IPS-18a (cell line): ENCODE results near the gene GLIPR1L1.

ENCODE experiments used
- H3K27ac ChIP-seq: one replicate; pipeline ENCODE4 v1.5.1; 2013; ENCODE audit warnings: low read length
- H3K27me3 ChIP-seq: one replicate; pipeline ENCODE4 v1.6.1; 2013; ENCODE audit warnings: mild to moderate bottlenecking, low read length; ENCODE audit not compliant: control insufficient read depth, insufficient read depth
- H3K36me3 ChIP-seq: one replicate; pipeline ENCODE4 v1.6.1; 2013; ENCODE audit warnings: low read depth, low read length; ENCODE audit not compliant: control insufficient read depth
- H3K4me1 ChIP-seq: one replicate; pipeline ENCODE4 v1.6.1; 2013; ENCODE audit warnings: low read depth, low read length; ENCODE audit not compliant: control insufficient read depth
- H3K4me3 ChIP-seq: one replicate; pipeline ENCODE4 v1.5.1; 2013; ENCODE audit warnings: low read length
- H3K9ac ChIP-seq: one replicate; pipeline ENCODE4 v1.6.1; 2013; ENCODE audit warnings: mild to moderate bottlenecking, low read length, moderate library complexity
- H3K9me3 ChIP-seq: one replicate; pipeline ENCODE4 v1.6.1; 2013; ENCODE audit warnings: low read depth, low read length; ENCODE audit not compliant: control insufficient read depth

The GLIPR1L1 gene

GRCh38 chr12:75334384-75335030 is at the start of gene GLIPR1L1:
Gene GLIPR1L1 (plus strand): TSS chr12:75334670. CDS start chr12:75334729, 59 bp downstream.
- Histone ChIP-seq H3K27me3 (no peaks in the 10 kb centered on the region), H3K4me1 (peaks cover 7% of the 10 kb centered on the region), H3K4me3 (peak within 1 kb of the TSS; percentile 63), H3K9me3 (no peaks in the 10 kb centered on the region), H3K36me3 (no peaks in the 10 kb centered on the region), H3K9ac (peak within 1 kb of the TSS; percentile 14), H3K27ac (no peak within 1 kb of the TSS)

- H3K27me3 ChIP-seq: no peaks in the 10 kb centered on the region
- no peak overlapping the region for H3K27ac ChIP-seq
- no peak overlapping the region for H3K4me3 ChIP-seq
- no peaks in the 10 kb centered on the region for H3K9me3 ChIP-seq
- no peaks in the 10 kb centered on the region for H3K36me3 ChIP-seq
- no peaks in the 10 kb centered on the region for H3K4me1 ChIP-seq
- no peak overlapping the region for H3K9ac ChIP-seq
These were observed 45.6 kb upstream of the GLIPR1L1 start for GRCh38 chr12:75288860-75289259.

- no peaks in the 10 kb centered on the region for H3K36me3 ChIP-seq
- no peaks in the 10 kb centered on the region for H3K27me3 ChIP-seq
- no peak overlapping the region for H3K27ac ChIP-seq
- no peak overlapping the region for H3K4me3 ChIP-seq
- H3K9me3 ChIP-seq: no peaks in the 10 kb centered on the region
- H3K4me1 ChIP-seq: peaks cover 7% of the 10 kb centered on the region
- no peak overlapping the region for H3K9ac ChIP-seq
These were observed 44.7 kb upstream of the GLIPR1L1 start for GRCh38 chr12:75289753-75290152.

- Histone ChIP-seq H3K9me3 (no peaks in the 10 kb centered on the region), H3K4me1 (peaks cover 12% of the 10 kb centered on the region), H3K4me3 (no peak overlapping the region), H3K27ac (no peak overlapping the region), H3K27me3 (no peaks in the 10 kb centered on the region), H3K36me3 (no peaks in the 10 kb centered on the region), H3K9ac (no peak overlapping the region)
These were observed 43.5 kb upstream of the GLIPR1L1 start for GRCh38 chr12:75291014-75291413.

DNA sequence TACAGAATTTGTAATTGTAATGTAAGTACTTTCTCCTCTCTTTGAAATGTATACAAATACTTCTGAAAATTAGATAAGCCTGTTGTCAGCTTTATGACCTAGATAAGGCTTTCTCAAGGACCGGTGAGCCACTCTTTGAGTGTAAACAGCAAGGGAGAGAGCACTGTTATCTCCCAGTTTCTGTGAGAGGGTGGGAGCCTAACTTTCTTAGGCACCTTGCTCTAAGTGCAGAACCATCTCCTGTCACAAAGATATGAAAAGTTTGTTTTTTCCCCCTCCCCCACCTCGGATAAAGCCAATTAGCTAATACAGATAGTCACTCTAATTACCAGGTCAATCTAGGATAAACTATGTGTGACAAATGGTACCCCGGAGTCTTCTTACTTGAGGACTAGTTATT is 40.1 kb upstream of the GLIPR1L1 start:
- Histone ChIP-seq H3K4me1 (peaks cover 12% of the 10 kb centered on the region), H3K27ac (no peak overlapping the region), H3K9me3 (no peaks in the 10 kb centered on the region), H3K27me3 (no peaks in the 10 kb centered on the region), H3K36me3 (no peaks in the 10 kb centered on the region), H3K9ac (no peak overlapping the region), H3K4me3 (no peak overlapping the region)

- H3K27ac ChIP-seq: no peak overlapping the region
- H3K27me3 ChIP-seq: no peaks in the 10 kb centered on the region
- no peaks in the 10 kb centered on the region for H3K36me3 ChIP-seq
These were observed 39.7 kb upstream of the GLIPR1L1 start for GRCh38 chr12:75294797-75295196.

GRCh38 chr12:75302225-75302624 is 32.2 kb upstream of the GLIPR1L1 start:
- no peak overlapping the region for H3K4me3 ChIP-seq
- no peaks in the 10 kb centered on the region for H3K36me3 ChIP-seq
- no peaks in the 10 kb centered on the region for H3K27me3 ChIP-seq
- no peaks in the 10 kb centered on the region for H3K4me1 ChIP-seq
- no peak overlapping the region for H3K27ac ChIP-seq
- H3K9me3 ChIP-seq: no peaks in the 10 kb centered on the region
- no peak overlapping the region for H3K9ac ChIP-seq

More at GRCh38 chr12:75294797-75295196, 39.7 kb upstream of the GLIPR1L1 start:
- Histone ChIP-seq H3K4me1 (peaks cover 12% of the 10 kb centered on the region), H3K9me3 (no peaks in the 10 kb centered on the region), H3K9ac (no peak overlapping the region), H3K4me3 (peak overlapping the region; percentile 15)

DNA sequence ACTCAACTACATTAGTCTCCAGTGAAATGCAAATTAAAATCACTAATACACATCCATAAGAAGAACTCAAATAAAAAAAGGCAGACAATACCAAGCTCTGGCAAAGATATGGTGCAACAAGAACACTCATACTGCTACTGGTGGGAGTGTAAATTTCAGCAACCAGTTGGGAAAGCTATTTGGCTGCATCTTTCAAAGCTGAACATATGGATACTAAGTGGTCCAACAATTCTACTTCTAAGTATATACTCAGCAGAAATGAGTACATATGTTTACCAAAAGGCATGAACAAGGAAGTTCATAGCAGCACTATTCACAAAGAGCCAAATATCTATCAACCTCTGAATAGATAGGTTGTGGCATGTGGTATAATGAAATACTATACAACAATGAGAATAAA is 31.7 kb upstream of the GLIPR1L1 start:
- Histone ChIP-seq H3K4me1 (no peaks in the 10 kb centered on the region), H3K9ac (no peak overlapping the region), H3K9me3 (no peaks in the 10 kb centered on the region), H3K27me3 (no peaks in the 10 kb centered on the region), H3K27ac (no peak overlapping the region), H3K4me3 (no peak overlapping the region), H3K36me3 (no peaks in the 10 kb centered on the region)

DNA sequence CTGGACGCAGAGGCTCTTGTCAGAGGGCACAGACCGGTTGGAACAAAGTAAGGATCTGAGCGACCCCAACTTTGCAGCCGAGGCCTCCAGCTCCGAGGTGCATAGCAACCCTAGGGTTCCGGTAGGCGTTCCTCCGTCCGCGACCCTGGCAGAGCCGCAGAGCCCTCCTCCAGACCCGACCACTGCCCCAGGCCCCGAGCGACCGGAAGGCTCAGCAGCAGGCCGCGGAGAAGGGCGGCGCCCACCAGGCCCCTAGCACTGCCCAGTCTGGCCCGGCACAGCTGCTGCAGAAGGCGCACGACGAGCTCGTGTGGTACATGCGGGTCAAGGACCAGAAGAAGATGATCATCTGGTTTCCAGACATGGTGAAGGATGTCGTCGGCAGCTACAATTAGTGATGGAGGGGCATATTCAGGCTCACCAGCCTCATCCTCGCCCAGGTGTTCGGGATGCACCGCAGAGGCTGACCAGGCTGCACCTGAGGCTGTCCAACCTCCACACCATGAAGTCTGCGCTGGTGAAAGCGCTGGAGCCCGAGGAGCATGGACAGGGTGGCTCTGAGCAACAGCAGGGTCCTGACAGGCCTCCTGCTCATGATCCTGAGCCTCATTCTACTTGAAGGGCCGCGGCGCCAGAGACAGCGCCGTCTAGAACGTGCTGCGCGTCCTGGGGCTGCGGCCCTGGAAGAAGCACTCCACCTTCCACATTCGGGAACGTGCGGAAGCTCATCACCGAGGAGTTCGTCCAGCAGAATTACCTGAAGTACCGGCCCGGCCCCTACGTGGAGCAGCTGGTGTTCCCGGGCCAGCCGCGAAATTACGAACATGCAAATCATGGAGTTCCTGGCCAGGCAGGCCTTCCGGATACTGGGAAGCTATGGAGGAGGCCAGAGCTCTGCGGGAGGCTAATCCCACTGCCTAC is 28.8 kb upstream of the GLIPR1L1 start:
- Histone ChIP-seq H3K27me3 (no peaks in the 10 kb centered on the region), H3K9me3 (no peaks in the 10 kb centered on the region), H3K4me1 (no peaks in the 10 kb centered on the region), H3K27ac (no peak overlapping the region), H3K4me3 (no peak overlapping the region), H3K9ac (no peak overlapping the region), H3K36me3 (no peaks in the 10 kb centered on the region)

DNA sequence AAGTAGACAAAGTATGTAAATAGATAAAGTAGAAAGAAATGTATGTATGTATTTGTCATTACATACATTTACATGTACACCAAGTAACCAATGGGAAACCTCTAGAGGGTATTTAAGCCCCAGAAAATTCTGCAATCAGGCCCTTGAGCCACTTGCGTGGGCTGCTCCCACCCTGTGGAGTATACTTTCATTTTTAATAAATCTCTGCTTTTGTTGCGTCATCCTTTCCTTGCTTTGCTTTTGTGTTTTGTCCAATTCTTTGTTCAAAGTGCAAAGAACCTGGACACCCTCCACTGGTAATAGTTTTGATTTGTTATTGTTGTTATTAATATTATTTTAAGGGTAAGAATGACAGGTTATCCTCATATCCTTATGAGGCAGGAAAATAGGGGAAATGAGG is 26.2 kb upstream of the GLIPR1L1 start:
- no peaks in the 10 kb centered on the region for H3K36me3 ChIP-seq

GRCh38 chr12:75311369-75311768 is 23.1 kb upstream of the GLIPR1L1 start:
- no peak overlapping the region for H3K9ac ChIP-seq
- no peaks in the 10 kb centered on the region for H3K4me1 ChIP-seq
- H3K36me3 ChIP-seq: no peaks in the 10 kb centered on the region
- H3K9me3 ChIP-seq: no peaks in the 10 kb centered on the region
- no peak overlapping the region for H3K4me3 ChIP-seq
- H3K27ac ChIP-seq: no peak overlapping the region
- no peaks in the 10 kb centered on the region for H3K27me3 ChIP-seq

More for the DNA sequence above, 26.2 kb upstream of the GLIPR1L1 start:
- H3K9me3 ChIP-seq: no peaks in the 10 kb centered on the region
- no peak overlapping the region for H3K4me3 ChIP-seq
- H3K9ac ChIP-seq: no peak overlapping the region
- H3K27ac ChIP-seq: no peak overlapping the region
- no peaks in the 10 kb centered on the region for H3K4me1 ChIP-seq
- H3K27me3 ChIP-seq: no peaks in the 10 kb centered on the region
